A204.1 (cell line): Measurements from ENCODE around the gene RFXAP.

Source experiments
- FAIRE-seq: peaks from 2 replicates; lab custom pipeline; 2012; peaks lifted over from hg19 to GRCh38; lab: Jason Lieb, UNC

Gene RFXAP

DNA sequence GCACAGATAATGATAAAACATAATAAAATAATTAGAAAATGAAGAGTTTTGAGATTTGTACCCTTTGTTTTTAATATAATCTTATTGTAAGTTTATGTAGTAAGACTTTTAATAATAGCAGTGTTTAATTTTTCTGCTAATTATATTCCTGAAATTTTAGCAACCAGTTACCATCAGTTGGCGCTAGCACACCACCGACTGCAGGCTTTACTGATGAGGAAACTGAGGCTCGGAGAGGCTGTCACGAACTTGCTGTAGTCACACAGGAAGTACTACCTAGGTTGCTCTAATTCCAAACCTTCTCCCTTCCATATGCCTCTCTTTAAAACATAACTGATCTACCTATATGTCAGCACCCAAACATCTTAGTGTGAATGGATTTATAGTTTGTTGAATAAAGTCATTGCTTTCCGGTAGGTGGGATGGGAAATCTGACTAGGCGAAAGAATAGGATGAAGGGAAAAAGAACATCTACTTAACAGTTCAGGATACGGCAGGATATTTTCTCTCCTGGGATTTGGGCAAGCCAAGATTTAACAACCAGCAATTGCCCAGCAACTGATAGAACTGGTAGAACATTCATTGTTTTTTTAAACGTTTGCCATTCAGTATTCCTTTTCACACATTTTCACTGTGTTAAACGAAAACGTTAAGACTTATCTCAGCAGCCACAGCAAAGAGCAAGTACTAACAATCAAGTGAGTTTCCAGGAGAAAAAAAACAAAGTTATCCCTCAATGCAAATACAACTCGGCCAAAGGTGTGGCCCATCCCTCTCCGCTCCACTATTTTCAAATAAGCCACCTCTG lies 822 bp upstream of the RFXAP start:
- no peak for FAIRE-seq

DNA sequence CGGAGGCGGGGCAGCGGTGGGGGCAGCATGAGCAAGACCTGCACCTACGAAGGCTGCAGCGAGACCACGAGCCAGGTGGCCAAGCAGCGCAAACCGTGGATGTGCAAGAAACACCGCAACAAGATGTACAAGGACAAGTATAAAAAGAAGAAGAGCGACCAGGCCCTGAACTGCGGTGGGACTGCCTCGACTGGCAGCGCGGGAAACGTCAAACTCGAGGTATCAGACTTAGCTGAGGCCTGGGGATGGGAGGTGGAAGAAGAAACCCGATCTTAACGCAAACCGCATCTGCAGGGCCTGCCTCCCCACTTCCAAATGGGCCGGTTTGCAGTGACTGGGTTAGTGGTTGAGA lies 693 bp downstream of the RFXAP start:
- FAIRE-seq, result no peak

DNA sequence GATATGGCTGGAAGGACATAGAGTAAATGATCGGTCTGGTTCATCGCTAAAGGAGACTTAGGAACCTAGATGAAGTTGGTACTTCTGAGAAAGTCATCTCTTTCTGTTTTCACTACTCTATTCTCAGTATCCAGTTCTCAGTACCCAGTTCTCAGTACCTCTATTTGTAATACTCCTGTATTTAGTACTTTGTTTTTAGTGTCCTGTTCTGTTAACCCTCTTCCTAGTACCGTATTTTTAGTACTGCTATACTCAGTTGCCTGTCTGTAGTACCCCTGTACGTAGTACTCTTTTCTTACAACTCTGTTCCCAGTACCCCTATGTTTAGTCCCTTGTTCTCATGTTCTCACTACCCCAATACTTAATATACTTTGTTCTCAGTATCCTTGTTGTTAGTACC lies 1.2 kb downstream of the RFXAP start:
- FAIRE-seq, result no peak

DNA sequence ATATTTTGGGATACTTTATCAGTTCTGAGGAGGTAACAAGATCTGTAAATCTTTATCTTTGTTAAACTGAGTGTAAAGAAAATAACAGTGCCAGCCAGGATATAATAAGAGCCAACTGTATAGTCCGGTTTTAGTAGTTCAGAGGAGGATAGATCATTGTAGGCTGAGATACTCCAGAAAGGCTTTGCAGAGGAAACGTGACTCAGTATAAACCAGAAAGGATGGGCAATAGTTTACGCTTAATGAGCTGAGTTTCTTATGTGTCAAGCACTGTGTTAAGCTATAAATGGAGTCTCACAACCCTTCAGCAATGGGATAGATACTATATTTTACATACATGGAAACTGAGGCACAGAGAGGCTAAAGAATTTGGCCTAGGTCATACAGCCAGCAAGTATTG lies 3.8 kb downstream of the RFXAP start:
- FAIRE-seq, result no peak

DNA sequence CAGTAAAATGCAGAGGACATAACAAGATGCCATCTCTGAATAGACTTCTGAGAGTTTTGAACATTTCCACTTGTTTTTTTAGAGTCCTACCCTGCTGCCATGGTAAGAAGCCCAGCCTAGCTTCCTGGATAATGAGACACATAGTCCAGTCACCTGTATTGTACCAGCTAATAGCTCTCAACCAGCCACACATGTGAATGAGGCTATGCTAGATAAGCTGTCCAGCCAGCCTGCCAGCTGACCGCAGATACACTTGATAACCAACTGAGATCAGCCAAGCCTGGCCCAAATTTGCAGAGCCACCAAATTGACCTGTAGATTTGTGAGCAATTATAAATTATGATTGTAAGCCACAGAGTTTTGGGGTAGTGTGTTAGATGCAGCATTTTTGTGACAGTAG lies 10.7 kb downstream of the RFXAP start:
- FAIRE-seq, result no peak

DNA sequence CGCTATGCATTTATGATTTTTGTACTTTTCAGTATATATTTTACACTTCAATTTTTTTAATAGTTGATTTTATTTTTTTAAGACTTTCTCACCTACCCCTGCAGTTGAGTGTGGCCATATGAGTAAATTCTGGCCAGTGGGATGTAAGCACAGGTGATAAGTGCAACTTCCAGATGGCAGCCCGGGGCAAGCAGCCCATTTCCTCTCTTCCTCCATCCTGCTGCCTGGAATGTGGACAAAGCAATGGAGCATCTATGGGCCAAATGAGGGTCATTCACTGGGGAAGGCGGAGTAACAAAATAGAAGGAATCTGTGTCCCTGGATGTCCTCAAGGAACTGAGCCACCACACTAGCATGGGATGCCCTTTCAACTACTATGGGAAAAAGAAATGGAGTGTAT lies 12.3 kb downstream of the RFXAP start:
- no peak for FAIRE-seq

DNA sequence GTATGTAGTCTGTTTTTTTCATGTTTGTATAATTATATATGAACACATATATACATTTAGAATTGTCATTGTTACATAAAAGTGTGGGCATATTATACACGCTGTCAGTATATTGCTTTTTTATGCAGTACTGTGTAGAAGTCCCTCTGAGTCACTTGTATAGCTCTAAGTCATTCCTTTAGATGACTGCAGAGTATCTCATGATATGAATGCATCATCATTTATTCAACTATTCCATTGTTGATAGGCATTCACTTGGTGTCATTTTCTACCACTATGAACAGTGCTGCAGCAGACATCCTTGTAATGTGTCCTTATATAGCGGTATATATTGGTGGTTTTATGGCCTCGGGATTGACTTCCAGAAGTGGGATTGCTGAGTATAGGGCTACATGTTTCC lies 15.3 kb downstream of the RFXAP start:
- no peak for FAIRE-seq

DNA sequence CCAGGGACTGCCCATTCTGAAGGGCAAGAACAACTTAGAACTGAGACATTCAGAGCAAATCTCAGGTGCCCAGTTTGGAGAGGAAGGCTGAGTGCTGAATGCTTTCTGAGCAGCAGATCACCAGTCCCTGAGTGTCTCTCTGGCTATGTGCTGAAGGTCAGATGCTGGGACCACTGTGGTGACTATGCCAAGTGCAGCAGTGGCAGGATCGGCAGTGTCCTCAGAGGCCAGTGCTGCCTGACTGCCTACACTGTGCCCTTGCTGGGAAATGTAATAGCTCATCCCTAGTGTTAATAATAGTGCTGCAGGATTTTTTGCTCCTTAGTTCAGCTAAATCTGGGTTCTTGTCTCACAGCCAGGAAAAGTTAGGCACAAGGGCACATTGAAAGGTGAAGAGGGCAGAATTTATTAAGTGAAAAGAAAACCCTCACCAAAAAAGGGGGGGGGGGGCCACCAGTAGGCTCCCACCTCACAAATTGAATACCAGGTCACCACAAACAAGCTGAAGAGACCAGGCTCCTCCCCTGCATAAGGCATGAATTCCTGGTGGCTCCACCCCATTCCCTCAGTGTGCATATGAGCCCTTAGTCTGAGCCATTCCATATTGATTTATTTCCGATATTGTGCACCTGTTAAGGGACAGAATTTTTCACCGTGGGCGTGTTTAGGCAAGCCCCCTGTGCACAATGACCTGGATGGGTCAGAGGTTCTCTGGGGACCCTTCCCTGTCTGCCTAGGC lies 18.5 kb downstream of the RFXAP start:
- no peak for FAIRE-seq

DNA sequence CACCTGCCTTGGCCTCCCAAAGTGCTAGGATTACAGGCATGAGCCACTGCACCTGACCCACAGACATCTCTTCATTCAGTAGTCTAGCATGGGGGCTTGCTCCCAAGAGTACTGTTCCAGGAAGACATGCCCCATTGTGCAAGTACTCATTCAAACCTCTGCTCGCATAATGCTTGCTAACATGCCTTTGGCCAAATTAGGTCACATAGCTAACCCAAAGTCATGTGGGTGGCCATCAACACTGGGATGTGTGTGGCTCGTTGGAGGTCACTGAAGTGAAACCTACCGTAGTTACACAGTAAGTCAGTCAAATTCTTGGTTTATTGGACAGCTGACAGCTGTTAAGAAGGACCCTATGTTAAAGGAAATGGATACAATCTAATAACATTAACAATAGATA lies 20.3 kb downstream of the RFXAP start:
- no peak for FAIRE-seq

DNA sequence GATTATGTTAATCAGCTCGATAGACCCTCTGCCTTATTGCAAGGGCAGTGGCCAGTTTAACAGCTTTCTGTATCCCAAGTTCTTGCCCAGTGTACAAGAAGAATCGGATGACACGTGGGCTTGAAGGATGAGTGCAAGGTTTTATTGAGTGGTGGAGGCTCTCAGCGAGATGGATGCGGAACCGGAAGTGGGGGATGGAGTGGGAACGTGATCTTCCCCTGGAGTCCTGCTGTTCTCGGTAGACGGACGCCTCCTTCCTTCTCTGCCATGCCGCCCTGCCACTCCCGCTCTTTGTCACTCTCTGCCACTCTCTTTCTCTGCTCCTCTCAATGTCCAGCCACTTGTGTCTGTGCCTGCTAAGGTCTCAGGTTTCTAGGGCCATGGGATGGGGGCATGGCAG lies 21.0 kb downstream of the RFXAP start:
- FAIRE-seq, result no peak

DNA sequence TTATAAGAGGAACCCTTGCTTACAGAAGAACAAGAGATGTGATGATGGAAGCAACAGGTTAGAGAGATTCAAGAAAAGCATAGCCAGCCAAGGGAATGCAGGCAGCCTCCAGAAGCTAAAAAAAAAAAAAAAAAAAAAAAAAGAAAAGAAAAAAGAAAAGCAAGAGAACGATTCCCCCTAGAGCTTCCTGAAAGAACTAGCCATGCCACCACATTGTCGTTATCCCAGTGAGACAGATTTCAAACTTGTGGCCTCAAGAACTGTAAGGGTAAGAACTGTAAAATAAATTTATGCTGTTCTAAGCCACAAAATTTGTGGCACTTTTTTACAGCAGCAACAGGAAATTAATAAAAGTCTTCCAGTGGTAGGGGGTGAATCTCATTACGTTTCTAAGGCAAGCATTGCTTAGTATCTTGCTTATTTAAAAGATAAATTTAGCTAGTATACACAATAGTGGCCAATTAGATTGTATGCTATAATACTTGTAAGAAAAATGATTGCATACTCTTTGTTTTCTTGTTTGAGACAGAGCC lies 21.8 kb downstream of the RFXAP start:
- FAIRE-seq, result no peak

DNA sequence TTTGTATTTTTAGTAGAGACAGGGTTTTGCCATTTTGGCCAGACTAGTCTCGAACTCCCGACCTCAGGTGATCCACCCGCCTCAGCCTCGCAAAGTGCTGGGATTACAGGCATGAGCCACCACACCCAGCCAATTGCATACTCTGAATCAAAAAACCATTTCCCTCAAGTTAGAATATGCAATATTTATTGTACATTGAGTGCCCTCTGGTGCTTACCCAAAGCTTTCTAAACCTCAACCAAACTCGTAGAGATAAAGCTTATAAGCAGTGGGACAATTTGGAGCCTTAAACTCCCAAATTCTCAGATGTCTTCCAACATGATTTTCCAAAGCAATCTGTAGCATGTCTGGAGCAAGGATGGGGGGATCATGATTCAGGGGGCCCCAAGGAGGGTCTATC lies 22.4 kb downstream of the RFXAP start:
- FAIRE-seq, result no peak

DNA sequence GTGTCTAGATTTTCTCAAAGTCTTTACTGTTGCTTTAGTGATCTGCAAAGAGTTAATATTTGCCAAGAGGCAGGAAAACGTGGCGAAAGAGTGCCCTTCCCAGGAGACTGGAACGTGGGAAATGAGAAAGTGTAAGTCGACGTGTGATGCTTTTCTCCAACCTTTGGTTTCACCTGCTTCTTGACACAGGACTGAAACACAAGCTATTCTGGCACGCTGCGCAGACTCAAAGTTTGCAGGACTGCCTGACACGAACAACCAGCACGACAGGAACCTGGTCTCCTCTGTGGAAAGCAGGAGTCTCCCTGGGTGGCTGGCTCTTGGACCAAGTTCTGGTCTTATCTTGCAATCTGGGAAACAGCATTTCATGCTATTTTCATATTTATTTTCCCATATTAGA lies 28.6 kb downstream of the RFXAP start:
- no peak for FAIRE-seq

DNA sequence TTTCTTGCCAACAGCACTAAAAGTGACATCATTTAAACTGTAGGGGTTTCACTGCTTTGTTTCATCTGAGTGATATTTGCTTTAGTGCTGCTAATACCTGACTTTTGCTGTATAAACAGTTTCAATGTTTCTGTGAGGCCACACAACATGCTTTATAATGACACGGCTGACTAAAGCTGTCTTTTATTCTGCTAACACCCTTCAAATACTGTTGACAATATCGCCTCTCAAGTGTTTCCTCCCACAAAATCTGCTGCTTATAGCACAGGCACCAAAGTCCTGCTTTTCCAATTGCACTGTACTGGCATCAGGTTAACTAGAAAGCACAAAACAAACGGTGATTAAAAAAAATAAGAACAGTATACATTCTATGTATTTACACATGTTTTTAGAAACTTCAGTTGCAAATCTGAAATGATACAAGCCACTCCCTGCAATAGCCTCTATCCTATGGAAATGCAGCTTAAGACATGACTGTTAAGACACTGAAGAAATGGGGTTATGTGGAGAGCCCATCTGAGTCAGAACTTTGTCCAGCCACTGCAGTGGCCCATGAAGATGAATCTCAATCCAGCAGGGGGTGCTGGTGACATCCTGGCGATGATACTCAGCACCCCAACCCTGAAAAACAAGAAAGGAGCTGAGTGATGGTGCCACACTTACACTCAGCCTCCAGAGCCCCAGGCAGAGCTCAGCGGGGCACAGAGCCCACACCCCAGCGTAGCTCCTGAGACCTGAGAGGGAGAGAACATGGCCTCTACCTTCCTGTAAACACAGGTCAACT lies 29.4 kb downstream of the RFXAP start:
- FAIRE-seq, result no peak

DNA sequence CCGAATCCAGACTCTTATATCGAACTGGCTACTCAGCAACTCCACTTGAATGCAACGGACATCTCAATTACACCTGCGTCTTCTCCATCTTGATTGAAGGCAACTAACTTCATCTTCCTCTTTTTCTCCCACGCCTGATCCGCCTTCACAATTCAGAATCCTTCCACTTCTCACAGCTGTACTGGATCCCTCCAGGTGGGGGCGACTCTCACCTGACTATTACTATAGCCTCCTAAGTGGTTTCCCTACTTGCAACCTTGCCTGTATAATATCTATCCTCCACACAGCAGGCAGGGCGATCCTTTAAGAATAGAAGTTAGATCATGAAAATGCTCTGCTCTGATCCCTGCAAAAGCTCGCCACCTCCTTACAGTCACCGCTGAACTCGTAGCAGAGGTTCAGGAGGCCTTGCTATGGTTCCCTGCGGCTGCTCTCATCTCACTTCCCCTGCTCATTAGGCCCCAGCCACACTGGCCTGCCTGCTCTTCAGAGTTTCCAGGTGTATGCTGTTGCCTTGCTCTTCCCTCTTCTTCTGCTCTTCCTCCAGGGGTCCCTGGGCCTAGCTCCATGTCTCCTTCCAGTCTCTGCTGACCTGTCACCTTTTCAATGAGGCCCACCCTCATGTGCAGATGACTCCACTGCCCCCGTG lies 31.9 kb downstream of the RFXAP start:
- no peak for FAIRE-seq

DNA sequence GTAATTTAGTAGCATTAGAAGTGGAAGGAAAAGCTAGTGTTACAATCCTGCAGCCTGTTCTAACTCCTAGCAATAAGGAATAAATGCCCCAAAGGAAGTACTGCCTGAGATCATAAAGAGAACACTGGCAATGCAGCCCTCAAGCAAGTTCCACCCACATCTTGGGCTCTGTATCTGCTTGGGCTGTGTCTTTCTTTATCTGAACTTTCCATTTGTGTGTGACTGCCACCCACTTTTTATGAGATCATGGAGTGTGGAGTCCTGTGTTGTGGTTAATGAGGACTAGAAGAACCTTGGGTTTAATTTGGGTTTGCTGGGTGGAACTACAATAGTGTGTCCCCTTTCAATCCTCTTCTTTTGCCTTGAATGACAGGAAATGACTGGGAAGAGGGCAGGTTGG lies 38.2 kb downstream of the RFXAP start:
- no peak for FAIRE-seq

DNA sequence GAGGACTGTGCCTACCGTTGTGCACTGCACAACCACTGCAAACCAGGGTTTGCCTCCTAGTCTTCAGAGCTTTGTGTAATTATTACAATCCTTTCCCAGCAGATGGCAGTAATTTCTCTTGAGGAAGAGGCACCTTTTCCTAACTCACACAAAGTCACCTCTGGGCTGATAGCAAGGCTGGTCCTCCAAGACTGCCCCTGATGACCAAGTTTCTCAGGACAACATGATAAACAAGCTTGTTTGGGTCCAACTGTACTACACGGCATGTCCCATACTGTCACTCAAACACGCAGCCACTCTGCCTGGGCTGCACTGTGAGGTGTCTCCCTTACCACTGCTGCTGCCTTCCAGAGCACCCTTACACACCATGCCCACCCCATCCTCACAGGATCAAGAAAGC lies 39.3 kb downstream of the RFXAP start:
- no peak for FAIRE-seq

DNA sequence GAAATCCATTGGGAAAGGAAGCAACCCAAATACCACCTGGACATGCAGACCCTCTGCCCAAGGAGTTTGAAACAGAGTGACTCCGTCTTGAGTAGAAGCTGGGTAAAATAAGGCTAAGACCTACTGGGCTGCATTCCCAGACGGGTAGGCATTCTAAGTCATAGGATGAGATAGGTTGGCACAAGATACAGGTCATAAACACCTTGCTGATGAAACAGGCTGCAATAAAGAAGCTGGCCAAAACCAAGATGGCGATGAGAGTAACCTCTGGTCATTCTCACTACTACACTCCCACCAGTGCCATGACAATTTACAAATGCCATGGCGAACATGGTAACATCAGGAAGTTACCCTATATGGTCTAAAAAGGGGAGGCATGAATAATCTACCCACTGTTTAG lies 40.2 kb downstream of the RFXAP start:
- FAIRE-seq, result no peak

DNA sequence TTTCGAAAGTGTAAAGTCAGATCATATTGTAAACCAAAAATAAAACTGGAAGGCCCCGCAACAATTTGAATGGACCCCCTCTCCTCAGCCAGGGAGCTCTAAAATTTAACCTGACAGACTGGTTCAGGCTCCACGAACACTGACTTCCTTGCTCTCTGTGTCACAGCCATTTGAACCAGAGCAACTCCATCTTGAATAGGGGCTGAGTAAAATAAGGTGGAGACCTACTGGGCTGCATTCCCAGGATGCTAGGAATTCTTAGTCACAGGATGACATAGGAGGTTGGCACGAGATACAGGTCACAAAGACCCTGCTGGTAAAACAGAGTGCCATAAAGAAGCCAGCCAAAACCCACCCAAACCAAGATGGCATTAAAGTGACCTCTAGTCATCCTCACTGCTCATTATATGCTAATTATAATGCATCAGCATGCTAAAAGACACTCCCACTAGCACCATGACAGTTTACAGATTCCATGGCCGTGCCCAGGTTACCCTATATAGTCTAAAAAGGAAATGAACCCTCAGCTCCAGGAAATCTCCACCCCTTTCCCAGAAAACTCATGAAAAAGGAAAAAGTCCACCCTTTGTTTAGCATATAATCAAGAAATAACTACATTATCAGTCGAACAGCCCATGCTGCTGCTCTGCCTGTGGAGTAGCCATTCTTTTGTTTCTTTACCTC lies 43.1 kb downstream of the RFXAP start:
- no peak for FAIRE-seq

DNA sequence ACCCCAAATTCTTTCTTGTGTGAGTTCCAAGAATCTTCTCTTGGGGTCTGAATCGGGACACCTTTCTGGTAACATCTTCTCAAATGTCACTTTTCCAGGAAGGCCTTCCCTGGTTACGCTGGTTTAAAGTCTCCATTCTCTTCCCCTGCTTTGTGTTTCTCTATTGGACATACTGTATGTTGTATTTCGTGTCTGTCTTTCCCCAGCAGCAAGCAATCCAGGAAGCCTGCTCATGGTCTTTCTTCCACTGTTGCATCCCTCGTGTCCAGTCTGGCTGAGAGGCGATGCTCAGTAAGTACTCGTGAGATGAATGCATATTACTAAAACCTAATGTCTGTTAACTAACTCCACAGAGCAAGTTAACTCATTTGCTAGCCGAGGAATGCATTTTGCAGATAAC lies 43.7 kb downstream of the RFXAP start:
- FAIRE-seq, result no peak

DNA sequence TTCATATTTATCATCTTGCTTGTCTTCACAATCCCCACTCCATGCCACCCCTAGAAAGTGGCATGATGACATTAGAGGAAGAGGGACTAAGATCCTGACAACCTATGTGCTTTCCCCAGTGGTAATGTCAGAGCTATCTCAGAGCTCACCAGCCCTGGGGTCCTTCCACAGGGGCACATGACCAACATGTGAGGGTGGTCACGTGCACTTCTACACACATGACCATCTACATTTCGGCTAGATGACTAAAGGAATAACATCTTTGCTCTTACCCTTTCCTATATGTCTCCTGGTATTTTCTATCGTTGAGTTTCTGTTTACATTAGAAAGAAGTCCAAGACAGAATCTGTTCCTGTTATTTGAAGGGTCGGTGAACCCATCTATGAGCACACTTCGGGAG lies 46.2 kb downstream of the RFXAP start:
- no peak for FAIRE-seq

DNA sequence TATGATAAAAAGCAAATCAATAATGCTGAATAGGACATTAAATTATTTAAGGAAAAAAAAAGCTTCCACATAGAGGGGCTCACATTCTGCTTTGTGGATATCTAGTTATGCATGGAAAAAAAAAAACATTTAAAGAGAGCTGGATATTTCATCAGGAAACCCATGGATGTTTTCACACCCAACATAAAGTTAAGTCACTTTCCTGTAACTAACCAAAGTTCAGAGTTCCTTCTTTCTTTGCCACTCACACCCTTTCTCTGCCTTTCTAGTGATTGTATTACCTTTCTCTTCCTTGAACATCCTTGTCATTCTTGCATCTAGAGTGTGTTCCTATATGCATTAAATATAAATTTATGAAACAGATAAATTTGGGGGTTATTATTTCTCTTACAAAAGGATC lies 47.2 kb downstream of the RFXAP start:
- no peak for FAIRE-seq
